CD4-positive, alpha-beta T cell treated with Interleukin-4 for 4 hours (primary cell): ENCODE measurements around the gene RNASEH2B.

Source experiments
- DNase-seq: peaks from one replicate; pipeline ENCODE4 v3.0.0-alpha.2; 2020

RNASEH2B gene

GRCh38 chr13:50910485-50910805 is 854 bp downstream of the RNASEH2B start:
- DNase-seq: no peak

GRCh38 chr13:50911081-50911631 is 1.6 kb downstream of the RNASEH2B start:
- no peak for DNase-seq

GRCh38 chr13:50911937-50912795 is 2.6 kb downstream of the RNASEH2B start:
- DNase-seq: peak; percentile 91

- DNase-seq: no peak
These were observed 3.3 kb downstream of the RNASEH2B start for GRCh38 chr13:50912851-50913250.

- no peak for DNase-seq
These were observed 4.6 kb downstream of the RNASEH2B start for GRCh38 chr13:50914176-50914700.

GRCh38 chr13:50914848-50915247 is 5.3 kb downstream of the RNASEH2B start:
- DNase-seq: peak; percentile 63

- DNase-seq: peak; percentile 13
These were observed 6.0 kb downstream of the RNASEH2B start for GRCh38 chr13:50915565-50915964.

GRCh38 chr13:50916701-50917184 is 7.2 kb downstream of the RNASEH2B start:
- peak; percentile 14 for DNase-seq

GRCh38 chr13:50917572-50917971 is 8.0 kb downstream of the RNASEH2B start:
- no peak for DNase-seq

GRCh38 chr13:50918567-50918966 is 9.0 kb downstream of the RNASEH2B start:
- DNase-seq: no peak

- no peak for DNase-seq
These were observed 9.7 kb downstream of the RNASEH2B start for GRCh38 chr13:50919277-50919676.

- DNase-seq: no peak
These were observed 12.1 kb downstream of the RNASEH2B start for GRCh38 chr13:50921706-50922105.

- DNase-seq: no peak
These were observed 13.7 kb downstream of the RNASEH2B start for GRCh38 chr13:50923272-50923671.

- DNase-seq: no peak
These were observed 14.4 kb downstream of the RNASEH2B start for GRCh38 chr13:50924025-50924424.

GRCh38 chr13:50927701-50928100 is 18.1 kb downstream of the RNASEH2B start:
- no peak for DNase-seq

- no peak for DNase-seq
These were observed 18.5 kb downstream of the RNASEH2B start for GRCh38 chr13:50928102-50928501.

- DNase-seq: no peak
These were observed 19.3 kb downstream of the RNASEH2B start for GRCh38 chr13:50928659-50929462.

GRCh38 chr13:50932091-50932490 is 22.5 kb downstream of the RNASEH2B start:
- no peak for DNase-seq

- DNase-seq: no peak
These were observed 25.3 kb downstream of the RNASEH2B start for GRCh38 chr13:50934735-50935435.

GRCh38 chr13:50936679-50937078 is 27.1 kb downstream of the RNASEH2B start:
- DNase-seq: no peak

GRCh38 chr13:50940509-50940908 is 30.9 kb downstream of the RNASEH2B start:
- DNase-seq: no peak

GRCh38 chr13:50941146-50941545 is 31.6 kb downstream of the RNASEH2B start:
- no peak for DNase-seq
